ENCODE results near the gene PAFAH2. TPM values are rescaled to one million over a fixed set of nuclear protein-coding genes. Genes with fewer than 3 reads are reported as not detected.

PAFAH2 gene
- total RNA-seq, 1 experiment from 2014 or later: 13.0 TPM

GRCh38 chr1:25944986-25945385 is 52.9 kb downstream of the PAFAH2 start:
- intact Hi-C loops (cut with micrococcal nuclease): no loop called here

More at GRCh38 chr1:25944986-25945385, 52.9 kb downstream of the PAFAH2 start:
- Histone ChIP-seq H3K9me3 (ENCODE audit: control insufficient read depth in 1 of 2, insufficient read depth in 1 of 2, low read depth in 1 of 2, low read length in 2 of 2) (no peaks in the 10 kb centered on the region), H3K36me3 (ENCODE audit: control insufficient read depth in 1 of 2, insufficient read depth in 2 of 2, low read length in 2 of 2) (no peaks in the 10 kb centered on the region), H3K4me1 (ENCODE audit: control insufficient read depth in 1 of 2, insufficient read depth in 2 of 2, low read length in 2 of 2) (no peaks in the 10 kb centered on the region), H3K9ac (ENCODE audit: low read length) (no peak overlapping the region), H2AFZ (ENCODE audit: low read depth, low read length, poor library complexity, severe bottlenecking) (no peak overlapping the region), H4K20me1 (ENCODE audit: insufficient read depth) (no peaks in the 10 kb centered on the region), H3K79me2 (ENCODE audit: insufficient read depth, low read length) (no peaks in the 10 kb centered on the region), H3K4me3 (replicated peaks in 1 of 2; ENCODE audit: low read depth in 1 of 2, low read length in 2 of 2) (no peak overlapping the region), H3K4me2 (ENCODE audit: low read length) (no peak overlapping the region), H3K9me2 (ENCODE audit: insufficient read depth) (no peaks in the 10 kb centered on the region), H3K27ac (ENCODE audit: low read depth, low read length) (no peak overlapping the region), H3K27me3 (ENCODE audit: insufficient read depth, low read length) (no peaks in the 10 kb centered on the region)
- ChIA-PET RAD21 (ENCODE audit: low non-redundant PET in 1 of 2, low total read pairs in 2 of 2, uncharacterized antibody in 2 of 2, unreplicated experiment in 2 of 2) (no interaction called here), CTCF (no interaction called here), POLR2A (interaction anchor here (0.7 kb wide), 1 partner anchor 49 kb away, joined by 3 read pairs; no protein-coding TSS in a partner anchor)
- ATAC-seq (no peak), DNase-seq (ENCODE audit: low read depth, low spot score) (no peak)
- no peak for TF ChIP-seq TCF7L2 (IDR thresholded peaks at IDR 0.05; ENCODE audit: borderline replicate concordance, extremely low read depth, insufficient read depth, insufficient read length)
- TF ChIP-seq ZNF274 (IDR thresholded peaks at IDR 0.05; ENCODE audit: low read depth, low read length): no peak
- TF ChIP-seq CEBPB (IDR thresholded peaks at IDR 0.05; ENCODE audit: low read depth): no peak
- TF ChIP-seq EZH2phosphoT487 (IDR thresholded peaks at IDR 0.05; ENCODE audit: borderline replicate concordance): no peak
- no peak for TF ChIP-seq POLR2A (IDR thresholded peaks at IDR 0.05; ENCODE audit: borderline replicate concordance, extremely low read depth, insufficient read depth, insufficient read length)
- no peak for TF ChIP-seq ATF3 (IDR thresholded peaks at IDR 0.05)
- no peak for TF ChIP-seq FOSL1 (IDR thresholded peaks at IDR 0.05; ENCODE audit: low read depth)
- no peak for TF ChIP-seq ZFX (IDR thresholded peaks at IDR 0.05)
- TF ChIP-seq SRF (IDR thresholded peaks at IDR 0.05; ENCODE audit: low read depth): no peak
- no peak for TF ChIP-seq EGR1 (IDR thresholded peaks at IDR 0.05; ENCODE audit: low read depth)
- TF ChIP-seq JUND (IDR thresholded peaks at IDR 0.05): no peak
- TF ChIP-seq SP1 (IDR thresholded peaks at IDR 0.05; ENCODE audit: low read depth): no peak
- no peak for TF ChIP-seq REST (IDR thresholded peaks at IDR 0.05; ENCODE audit: low read depth)
- no peak for TF ChIP-seq ZBTB33 (IDR thresholded peaks at IDR 0.05; ENCODE audit: extremely low read depth, insufficient replicate concordance, low read length)
- TF ChIP-seq POLR2AphosphoS5 (IDR thresholded peaks at IDR 0.05; ENCODE audit: low read depth, low read length): no peak
- no TSS peak for BruUV-seq (replicated peaks)
